Cardiac fibroblast (primary cell): ENCODE measurements around the gene CLPSL1.
A peak's percentile ranks its signal among the peaks of the same experiment; 100 is the strongest.

Experiments
- DNase-seq, 2 donors: peaks; one replicate each; pipeline versions ENCODE4 v3.0.0 to v3.0.0-alpha.2; 2010; ENCODE audit warnings: low read depth in 2 of 2
- H3K4me3 ChIP-seq, 2 donors: replicated peaks in 1 of 2; 1 replicate in 1 of 2; 2 replicates in 1 of 2; pipeline ENCODE4 v1.5.1; 2011; ENCODE audit warnings: low read depth in 2 of 2, low read length in 2 of 2, mild to moderate bottlenecking in 2 of 2, moderate library complexity in 1 of 2
- CTCF ChIP-seq: IDR thresholded peaks from one replicate; pipeline ENCODE4 v1.5.1; 2011; ENCODE audit warnings: low read depth, mild to moderate bottlenecking, low read length, inconsistent platforms

Gene CLPSL1

GRCh38 chr6:35804996-35805736 lies 24.3 kb downstream of the CLPSL1 start, which contains the start of gene LHFPL5:
Gene LHFPL5, plus strand, starts transcription at chr6:35805352. Its CDS starts 319 bp downstream, at chr6:35805671.
- TF ChIP-seq CTCF: no peak
- peak in 1 of 2 donors; percentile 33 for DNase-seq
- H3K4me3 ChIP-seq: peak within 1 kb of the TSS in 1 of 2 donors; percentile 14

GRCh38 chr6:35808688-35809087 lies 27.9 kb downstream of the CLPSL1 start:
- DNase-seq: no peak
- no peak overlapping the region for H3K4me3 ChIP-seq
- TF ChIP-seq CTCF: no peak

- TF ChIP-seq CTCF: no peak
- no peak overlapping the region for H3K4me3 ChIP-seq
- no peak for DNase-seq
Measured at GRCh38 chr6:35809809-35810208, 29.0 kb downstream of the CLPSL1 start.

GRCh38 chr6:35810971-35811698 lies 30.3 kb downstream of the CLPSL1 start:
- H3K4me3 ChIP-seq: no peak overlapping the region
- TF ChIP-seq CTCF: no peak
- peak; percentile 64 to 89 for DNase-seq

- no peak for TF ChIP-seq CTCF
- no peak overlapping the region for H3K4me3 ChIP-seq
- DNase-seq: no peak
Measured at GRCh38 chr6:35811699-35811995, 30.8 kb downstream of the CLPSL1 start.

- DNase-seq: no peak
- no peak overlapping the region for H3K4me3 ChIP-seq
- TF ChIP-seq CTCF: no peak
Measured at GRCh38 chr6:35817515-35817914, 36.7 kb downstream of the CLPSL1 start.
